Esophagus muscularis mucosa (tissue), 4 donors: ENCODE data around the gene EDNRA. TPM values are rescaled to one million over a fixed set of nuclear protein-coding genes. Genes with fewer than 3 reads are reported as not detected.

ENCODE experiments used
- DNase-seq: peaks from one replicate; pipeline ENCODE4 v3.0.0-alpha.2; 2017; ENCODE audit errors: extremely low spot score
- H3K27ac ChIP-seq, 4 donors: fragments of 200-600 bp; sonication (generic); replicated peaks in 1 of 4; 1 replicate in 3 of 4; 2 replicates in 1 of 4; pipeline ENCODE4 v1.5.1; 2016 to 2019; ENCODE audit warnings: mild to moderate bottlenecking in 1 of 4
- H3K27me3 ChIP-seq, 4 donors: fragments of 200-600 bp; sonication (generic); one replicate each; pipeline versions ENCODE4 v1.5.1 to v1.6.0; 2016 to 2019
- H3K36me3 ChIP-seq, 4 donors: fragments of 200-600 bp; sonication (generic); one replicate each; pipeline ENCODE4 v1.5.1; 2016 to 2019
- H3K4me1 ChIP-seq, 4 donors: fragments of 200-600 bp; sonication (generic); one replicate each; pipeline ENCODE4 v1.5.1; 2016 to 2019
- H3K4me3 ChIP-seq, 4 donors: fragments of 200-600 bp; sonication (generic); 1 replicate in 2 of 4; 2 replicates in 2 of 4; pipeline ENCODE4 v1.5.1; 2016 to 2019; ENCODE audit warnings: mild to moderate bottlenecking in 4 of 4, moderate library complexity in 1 of 4
- H3K9me3 ChIP-seq, 4 donors: fragments of 200-600 bp; sonication (generic); 1 replicate in 3 of 4; 2 replicates in 1 of 4; pipeline ENCODE4 v1.5.1; 2016 to 2019
- EP300 ChIP-seq: sonication (generic); formaldehyde crosslinking; IDR thresholded peaks from one replicate; pipeline ENCODE4 v1.6.1; 2017; ENCODE audit warnings: antibody characterized with exemption
- POLR2A ChIP-seq: fragments of 450-650 bp; IDR thresholded peaks from one replicate; pipeline ENCODE4 v1.6.1; 2017; ENCODE audit warnings: antibody characterized with exemption, moderate library complexity, mild to moderate bottlenecking, low read depth
- POLR2AphosphoS5 ChIP-seq, 2 donors: sonication (generic); formaldehyde crosslinking; IDR thresholded peaks; one replicate each; pipeline ENCODE4 v1.6.1; 2017; ENCODE audit warnings: antibody characterized with exemption in 2 of 2
- WGBS: methylation state at CpG from one replicate; pipeline ENCODE4 v1.1.5; 2018; 5-methylcytosine and 5-hydroxymethylcytosine counted together
- intact Hi-C: fragments of 100-400 bp; cut with DNase I; formaldehyde crosslinking; loops from one replicate; pipeline ENCODE4 v1.15.1; 2023
- total RNA-seq, 4 donors: library from RNA; depleted of rRNA; stranded (reverse); fragments of >200 nt; gene quantifications; one replicate each; pipeline versions ENCODE4 v1.1.0 to v1.2.1, GENCODE V29; 2016
- TF ChIP-seq, protein P1 (sequence below), 3 experiments: fragments of 200-600 bp in 2 of 3; fragments of 450-650 bp in 1 of 3; sonication (generic) in 2 of 3; IDR thresholded peaks; one replicate each; pipeline ENCODE4 v1.5.1; 2017 to 2019; ENCODE audit warnings: antibody characterized with exemption in 3 of 3, mild to moderate bottlenecking in 2 of 3, moderate library complexity in 1 of 3

The EDNRA gene
- total RNA-seq, 4 donors from 2014 or later: 0.83 to 8.0 (median 3.9) TPM

DNA sequence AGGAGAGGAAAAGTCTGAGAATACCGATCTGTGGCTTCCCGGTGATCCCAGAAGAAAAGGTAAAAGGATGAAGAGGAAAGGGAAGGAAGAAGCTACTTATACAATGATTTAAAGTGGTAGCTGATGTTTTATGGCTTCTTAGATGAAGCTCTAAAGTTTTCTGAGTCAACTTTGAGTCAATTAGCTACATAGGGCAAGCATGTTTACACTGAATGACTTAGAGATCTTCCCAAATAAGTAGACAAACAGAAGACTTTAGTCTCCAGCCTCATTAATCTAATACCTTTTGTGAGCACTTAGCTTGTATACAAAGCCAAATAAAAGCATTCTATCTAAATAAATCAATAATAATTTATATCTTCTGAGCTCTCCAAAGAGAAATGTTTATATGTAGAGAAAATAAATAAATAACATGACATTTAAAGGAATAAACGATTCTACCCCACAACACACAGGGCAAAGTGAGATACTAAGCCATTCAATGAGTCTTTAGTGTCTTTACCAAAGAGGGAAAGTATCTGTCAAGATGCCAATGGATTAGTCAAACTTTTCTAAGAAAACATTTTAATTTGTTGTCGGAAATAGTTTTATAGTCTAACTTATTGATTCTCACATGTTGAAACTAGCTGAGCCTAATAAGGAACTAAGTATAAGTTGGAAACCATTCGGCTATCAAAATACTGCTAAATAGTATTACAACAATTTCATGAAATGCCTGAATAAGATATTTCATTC is 90.3 kb downstream of the EDNRA start:
- H3K4me1 ChIP-seq: no peaks in the 10 kb centered on the region
- no peak overlapping the region for H3K27ac ChIP-seq
- no peaks in the 10 kb centered on the region for H3K27me3 ChIP-seq
- TF ChIP-seq, protein P1, sequence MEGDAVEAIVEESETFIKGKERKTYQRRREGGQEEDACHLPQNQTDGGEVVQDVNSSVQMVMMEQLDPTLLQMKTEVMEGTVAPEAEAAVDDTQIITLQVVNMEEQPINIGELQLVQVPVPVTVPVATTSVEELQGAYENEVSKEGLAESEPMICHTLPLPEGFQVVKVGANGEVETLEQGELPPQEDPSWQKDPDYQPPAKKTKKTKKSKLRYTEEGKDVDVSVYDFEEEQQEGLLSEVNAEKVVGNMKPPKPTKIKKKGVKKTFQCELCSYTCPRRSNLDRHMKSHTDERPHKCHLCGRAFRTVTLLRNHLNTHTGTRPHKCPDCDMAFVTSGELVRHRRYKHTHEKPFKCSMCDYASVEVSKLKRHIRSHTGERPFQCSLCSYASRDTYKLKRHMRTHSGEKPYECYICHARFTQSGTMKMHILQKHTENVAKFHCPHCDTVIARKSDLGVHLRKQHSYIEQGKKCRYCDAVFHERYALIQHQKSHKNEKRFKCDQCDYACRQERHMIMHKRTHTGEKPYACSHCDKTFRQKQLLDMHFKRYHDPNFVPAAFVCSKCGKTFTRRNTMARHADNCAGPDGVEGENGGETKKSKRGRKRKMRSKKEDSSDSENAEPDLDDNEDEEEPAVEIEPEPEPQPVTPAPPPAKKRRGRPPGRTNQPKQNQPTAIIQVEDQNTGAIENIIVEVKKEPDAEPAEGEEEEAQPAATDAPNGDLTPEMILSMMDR (IDR thresholded peaks at IDR 0.05): no peak
- TF ChIP-seq EP300 (no peak), POLR2A (no peak), POLR2AphosphoS5 (IDR thresholded peaks at IDR 0.05) (no peak)
- 81% methylated on average over 5 of the region's 5 CpGs for WGBS
- no peak for DNase-seq
- H3K4me3 ChIP-seq: no peak overlapping the region
- intact Hi-C loops: no loop called here
- no peaks in the 10 kb centered on the region for H3K9me3 ChIP-seq
- H3K36me3 ChIP-seq: no peaks in the 10 kb centered on the region

DNA sequence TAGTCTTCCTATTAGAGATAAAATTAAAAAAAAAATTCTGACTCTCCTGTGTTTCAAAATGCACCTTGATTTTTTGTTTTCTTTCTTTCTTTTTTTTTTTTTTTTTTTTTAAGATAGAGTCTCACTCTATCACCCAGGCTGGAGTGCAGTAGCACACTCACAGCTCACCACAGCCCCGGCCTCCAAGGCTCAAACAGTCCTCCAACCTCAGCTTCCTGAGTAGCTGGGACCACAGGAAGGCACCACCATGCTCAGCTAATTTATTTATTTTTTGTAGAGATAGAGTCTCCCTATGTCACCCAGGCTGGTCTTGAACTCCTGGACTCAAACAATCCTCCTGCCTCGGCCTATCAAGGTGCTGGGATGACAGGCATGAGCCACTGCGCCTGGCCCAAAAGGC is 95.2 kb downstream of the EDNRA start:
- Histone ChIP-seq H3K4me1 (no peaks in the 10 kb centered on the region), H3K36me3 (no peaks in the 10 kb centered on the region), H3K4me3 (no peak overlapping the region), H3K9me3 (no peaks in the 10 kb centered on the region), H3K27ac (no peak overlapping the region), H3K27me3 (no peaks in the 10 kb centered on the region)
- DNase-seq: no peak
- intact Hi-C loops: no loop called here
- WGBS: 97% methylated on average over 3 of the region's 3 CpGs
- TF ChIP-seq EP300 (no peak), POLR2AphosphoS5 (IDR thresholded peaks at IDR 0.05) (no peak)

DNA sequence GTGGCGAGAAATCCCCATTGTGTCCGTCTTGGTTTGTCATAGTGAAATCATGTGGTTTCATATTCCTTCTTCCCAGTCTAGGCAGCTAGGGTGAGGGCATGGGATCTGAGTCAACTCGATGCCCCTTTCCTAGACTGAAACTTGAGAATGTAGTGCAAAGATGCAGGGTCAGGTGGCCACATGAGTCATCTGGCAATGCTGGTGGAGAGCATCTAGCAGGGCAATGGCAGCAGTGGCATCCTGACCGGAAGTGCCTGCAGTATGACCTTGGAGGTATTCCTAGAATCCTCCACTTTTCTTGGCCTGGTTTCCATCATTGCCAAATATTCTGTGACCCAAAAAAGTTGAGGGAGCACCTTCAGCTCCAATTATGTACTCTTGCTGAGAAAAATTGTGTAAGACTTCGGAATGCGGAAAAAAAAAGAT is 97.2 kb downstream of the EDNRA start:
- Histone ChIP-seq H3K27me3 (no peaks in the 10 kb centered on the region), H3K4me1 (no peaks in the 10 kb centered on the region), H3K9me3 (no peaks in the 10 kb centered on the region), H3K4me3 (no peak overlapping the region), H3K36me3 (no peaks in the 10 kb centered on the region), H3K27ac (no peak overlapping the region)
- intact Hi-C loops: no loop called here
- WGBS: 85% methylated on average over 6 of the region's 6 CpGs
- TF ChIP-seq, protein P1 (IDR thresholded peaks at IDR 0.05): no peak
- no peak for TF ChIP-seq POLR2AphosphoS5 (IDR thresholded peaks at IDR 0.05)
- TF ChIP-seq EP300: no peak
- TF ChIP-seq POLR2A: no peak
- no peak for DNase-seq

DNA sequence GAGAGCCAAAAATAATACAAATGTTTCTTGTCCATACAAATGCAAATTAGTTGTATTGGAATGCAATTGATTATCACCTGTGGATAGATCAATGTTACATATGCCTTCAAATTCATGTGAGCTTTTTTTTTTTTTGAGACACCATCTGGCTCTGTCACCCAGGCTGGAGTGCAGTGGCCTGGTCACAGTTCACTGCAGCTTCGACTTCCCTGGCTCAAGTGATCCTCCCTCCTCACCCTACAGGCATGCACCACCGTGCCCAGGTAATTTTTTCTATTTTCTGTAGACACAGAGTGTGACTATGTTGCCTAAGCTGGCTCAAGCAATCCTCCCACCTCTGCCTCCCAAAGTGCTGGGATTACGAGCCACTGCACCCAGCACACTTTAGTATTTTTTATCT is 97.7 kb downstream of the EDNRA start:
- TF ChIP-seq POLR2A (no peak), EP300 (no peak), POLR2AphosphoS5 (IDR thresholded peaks at IDR 0.05) (no peak)
- TF ChIP-seq, protein P1 (IDR thresholded peaks at IDR 0.05): no peak
- DNase-seq: no peak
- Histone ChIP-seq H3K4me3 (no peak overlapping the region), H3K36me3 (no peaks in the 10 kb centered on the region), H3K9me3 (no peaks in the 10 kb centered on the region), H3K4me1 (no peaks in the 10 kb centered on the region), H3K27me3 (no peaks in the 10 kb centered on the region), H3K27ac (no peak overlapping the region)
- intact Hi-C loops: no loop called here
- 86% methylated on average over 3 of the region's 3 CpGs for WGBS

DNA sequence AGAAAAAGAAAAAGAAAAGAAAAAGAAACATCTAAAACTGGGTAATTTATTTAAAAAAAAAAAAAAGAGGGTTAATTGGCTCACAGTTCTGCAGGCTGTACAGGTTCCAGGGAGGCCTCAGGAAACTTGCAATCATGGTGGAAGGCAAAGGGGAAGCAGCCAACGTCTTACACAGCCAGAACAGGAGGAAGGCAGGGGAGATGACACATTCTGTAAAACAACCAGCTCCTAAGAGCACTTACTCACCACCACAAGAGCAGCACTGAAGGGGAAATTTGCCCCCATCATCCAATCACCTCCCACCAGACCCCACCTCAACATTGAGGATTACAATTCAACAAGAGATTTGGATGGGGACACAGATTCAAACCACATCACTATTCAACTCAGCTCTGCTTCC is 99.5 kb downstream of the EDNRA start:
- H3K27ac ChIP-seq: no peak overlapping the region
- intact Hi-C loops: loop anchor here (10.0 kb wide), 1 partner anchor 416 kb away; no protein-coding TSS in a partner anchor
- 38% methylated on average over 1 of the region's 1 CpG for WGBS
- H3K9me3 ChIP-seq: peaks cover 0 to 6% (median 0%) of the 10 kb centered on the region in 4 donors
- no peaks in the 10 kb centered on the region for H3K36me3 ChIP-seq
- TF ChIP-seq, protein P1 (IDR thresholded peaks at IDR 0.05): no peak
- TF ChIP-seq POLR2AphosphoS5 (IDR thresholded peaks at IDR 0.05) (no peak), EP300 (no peak), POLR2A (no peak)
- no peaks in the 10 kb centered on the region for H3K27me3 ChIP-seq
- H3K4me3 ChIP-seq: no peak overlapping the region
- peak; percentile 26 for DNase-seq
- H3K4me1 ChIP-seq: no peaks in the 10 kb centered on the region
